ENCODE results near the gene ZNF697. TPM values are rescaled to one million over a fixed set of nuclear protein-coding genes. Genes with fewer than 3 reads are reported as not detected.

Gene ZNF697
- total RNA-seq, 2 donors from 2014 or later = 12.0 to 14.8 TPM

- DNase-seq = no peak
- peaks cover 25% of the 10 kb centered on the region for H3K4me1 Mint-ChIP-seq
- Histone ChIP-seq H3K27me3 (ENCODE audit: control insufficient read depth, insufficient read depth, low read length, poor library complexity, severe bottlenecking) (no peaks in the 10 kb centered on the region), H3K9me3 (ENCODE audit: control insufficient read depth, low read length) (no peaks in the 10 kb centered on the region), H3K9ac (ENCODE audit: extremely low read depth, low read length, poor library complexity, severe bottlenecking) (no peak overlapping the region), H3K36me3 (ENCODE audit: control insufficient read depth, insufficient read depth, low read length) (no peaks in the 10 kb centered on the region), H3K4me1 (ENCODE audit: control insufficient read depth, insufficient read depth, low read length) (no peaks in the 10 kb centered on the region), H3K4me3 (ENCODE audit: low read length) (no peak overlapping the region), H3K27ac (ENCODE audit: low read depth, low read length) (no peak overlapping the region)
- H3K9me3 Mint-ChIP-seq = peaks cover 2% of the 10 kb centered on the region
- H3K4me3 Mint-ChIP-seq = no peak overlapping the region
- H3K27me3 Mint-ChIP-seq (ENCODE audit: insufficient read depth) = no peaks in the 10 kb centered on the region
- H3K27ac Mint-ChIP-seq = peak overlapping the region; percentile 16
- WGBS, 2 experiments (ENCODE audit: insufficient coverage in 1 of 2, insufficient read length in 1 of 2) = 95% methylated on average over 3 of the region's 3 CpGs; no CpG with 5 or more reads in 1 of the 2 experiments
- TF ChIP-seq CTCF (conservative IDR thresholded peaks at IDR 0.05) = no peak
- H3K36me3 Mint-ChIP-seq (ENCODE audit: low read depth) = no peaks in the 10 kb centered on the region
Observed at GRCh38 chr1:119686661-119687060, 38.6 kb upstream of the ZNF697 start.

- H3K4me3 Mint-ChIP-seq = no peak overlapping the region
- Histone ChIP-seq H3K4me1 (ENCODE audit: control insufficient read depth, insufficient read depth, low read length) (no peaks in the 10 kb centered on the region), H3K27me3 (ENCODE audit: control insufficient read depth, insufficient read depth, low read length, poor library complexity, severe bottlenecking) (no peaks in the 10 kb centered on the region), H3K4me3 (ENCODE audit: low read length) (no peak overlapping the region), H3K9me3 (ENCODE audit: control insufficient read depth, low read length) (no peaks in the 10 kb centered on the region), H3K9ac (ENCODE audit: extremely low read depth, low read length, poor library complexity, severe bottlenecking) (no peak overlapping the region), H3K36me3 (ENCODE audit: control insufficient read depth, insufficient read depth, low read length) (no peaks in the 10 kb centered on the region), H3K27ac (ENCODE audit: low read depth, low read length) (no peak overlapping the region)
- H3K27me3 Mint-ChIP-seq (ENCODE audit: insufficient read depth) = no peaks in the 10 kb centered on the region
- no peaks in the 10 kb centered on the region for H3K36me3 Mint-ChIP-seq (ENCODE audit: low read depth)
- 93% methylated on average over 1 of the region's 1 CpG; no CpG with 5 or more reads in 1 of the 2 experiments for WGBS, 2 experiments (ENCODE audit: insufficient coverage in 1 of 2, insufficient read length in 1 of 2)
- no peak for DNase-seq
- no peaks in the 10 kb centered on the region for H3K9me3 Mint-ChIP-seq
- H3K4me1 Mint-ChIP-seq = peaks cover 30% of the 10 kb centered on the region
- no peak overlapping the region for H3K27ac Mint-ChIP-seq
- no peak for TF ChIP-seq CTCF (conservative IDR thresholded peaks at IDR 0.05)
Observed at GRCh38 chr1:119683893-119684292, 35.8 kb upstream of the ZNF697 start.

GRCh38 chr1:119682141-119682540 is 34.1 kb upstream of the ZNF697 start:
- Mint-ChIP-seq H3K27me3 (ENCODE audit: insufficient read depth) (no peaks in the 10 kb centered on the region), H3K4me3 (no peak overlapping the region), H3K4me1 (peaks cover 16% of the 10 kb centered on the region), H3K9me3 (no peaks in the 10 kb centered on the region), H3K27ac (no peak overlapping the region), H3K36me3 (ENCODE audit: low read depth) (no peaks in the 10 kb centered on the region)
- H3K9ac ChIP-seq (ENCODE audit: extremely low read depth, low read length, poor library complexity, severe bottlenecking) = no peak overlapping the region
- no peak overlapping the region for H3K4me3 ChIP-seq (ENCODE audit: low read length)
- DNase-seq = no peak
- no peaks in the 10 kb centered on the region for H3K36me3 ChIP-seq (ENCODE audit: control insufficient read depth, insufficient read depth, low read length)
- no peaks in the 10 kb centered on the region for H3K9me3 ChIP-seq (ENCODE audit: control insufficient read depth, low read length)
- H3K4me1 ChIP-seq (ENCODE audit: control insufficient read depth, insufficient read depth, low read length) = no peaks in the 10 kb centered on the region
- no peak for TF ChIP-seq CTCF (conservative IDR thresholded peaks at IDR 0.05)
- H3K27me3 ChIP-seq (ENCODE audit: control insufficient read depth, insufficient read depth, low read length, poor library complexity, severe bottlenecking) = no peaks in the 10 kb centered on the region
- H3K27ac ChIP-seq (ENCODE audit: low read depth, low read length) = no peak overlapping the region

Measured in endodermal cell (in vitro differentiated cells).